GM10248 (cell line): ENCODE results near the gene HMMR.

Source experiments
- CTCF ChIA-PET: fragments of 300-600 bp; sonication (Branson Sonifier 250); formaldehyde crosslinking; extraction: SDS; loops from one replicate; lab custom pipeline; 2021; ENCODE audit warnings: antibody characterized with exemption; lab: Yijun Ruan, JAX
- POLR2A ChIA-PET: fragments of 350-650 bp; sonication (Branson Sonifier 250); formaldehyde crosslinking; extraction: SDS; loops from one replicate; lab custom pipeline; 2020; ENCODE audit warnings: antibody characterized with exemption; lab: Yijun Ruan, JAX
- DNase-seq: peaks from one replicate; pipeline ENCODE4 v3.0.0; 2012; ENCODE audit errors: extremely low spot score
- CTCF ChIP-seq: IDR thresholded peaks from 2 replicates; pipeline ENCODE4 v1.5.1; 2012; ENCODE audit warnings: mild to moderate bottlenecking, low read depth; ENCODE audit errors: extremely low read depth, missing control alignments, control extremely low read depth

HMMR gene

GRCh38 chr5:163504079-163504931 is 43.9 kb downstream of the HMMR start:
- ChIA-PET CTCF (interaction anchor here (3.6 kb wide), 1 partner anchor 45 kb away, joined by 19 read pairs; the partner anchor contains the start of genes HMMR and NUDCD2), POLR2A (no interaction called here)
- no peak for DNase-seq
- no peak for TF ChIP-seq CTCF

GRCh38 chr5:163505049-163505367 is 44.6 kb downstream of the HMMR start:
- ChIA-PET POLR2A (interaction anchor here (1.0 kb wide), 3 partner anchors 42 to 45 kb away, joined by 3 to 5 read pairs (median 3); partner anchors contain the start of genes HMMR and NUDCD2), CTCF (interaction anchor here (0.9 to 3.6 kb wide), 8 partner anchors 11 to 50 kb away, joined by 3 to 19 read pairs (median 4); partner anchors contain the start of genes HMMR and NUDCD2)
- no peak for TF ChIP-seq CTCF
- DNase-seq: no peak

- DNase-seq: peak; percentile 94
- TF ChIP-seq CTCF: peak; percentile 69
- ChIA-PET CTCF (interaction anchor here (0.9 to 3.6 kb wide), 8 partner anchors 11 to 50 kb away, joined by 3 to 19 read pairs (median 4); partner anchors contain the start of genes HMMR and NUDCD2), POLR2A (interaction anchor here (1.0 kb wide), 3 partner anchors 43 to 45 kb away, joined by 3 to 5 read pairs (median 3); partner anchors contain the start of genes HMMR and NUDCD2)
Observed at GRCh38 chr5:163505368-163506094, 45.1 kb downstream of the HMMR start, which contains the start of gene MAT2B. MAT2B (plus strand) TSS chr5:163505619; CDS start chr5:163505687, 68 bp downstream.

GRCh38 chr5:163506095-163506457 is 45.6 kb downstream of the HMMR start:
- ChIA-PET CTCF (interaction anchor here (1.0 to 3.6 kb wide), 8 partner anchors 10 to 47 kb away, joined by 3 to 19 read pairs (median 4); partner anchors contain the start of genes HMMR and NUDCD2), POLR2A (interaction anchor here (1.0 kb wide), 2 partner anchors 43 to 45 kb away, joined by 3 read pairs; no protein-coding TSS in a partner anchor)
- TF ChIP-seq CTCF: no peak
- no peak for DNase-seq

- no peak for TF ChIP-seq CTCF
- ChIA-PET CTCF (interaction anchor here (1.3 to 2.6 kb wide), 3 partner anchors 10 to 45 kb away, joined by 4 to 8 read pairs (median 5); no protein-coding TSS in a partner anchor), POLR2A (no interaction called here)
- DNase-seq: no peak
Observed at GRCh38 chr5:163506726-163507125, 46.3 kb downstream of the HMMR start.

- ChIA-PET CTCF (interaction anchor here (1.8 to 2.6 kb wide), 3 partner anchors 14 to 34 kb away, joined by 5 to 8 read pairs (median 6); no protein-coding TSS in a partner anchor), POLR2A (no interaction called here)
- DNase-seq: no peak
- no peak for TF ChIP-seq CTCF
Observed at GRCh38 chr5:163508753-163509152, 48.3 kb downstream of the HMMR start.
